ENCODE results near the gene ASB3.

- no peak for TF ChIP-seq CTCF (IDR thresholded peaks at IDR 0.05; ENCODE audit: low read depth, low read length, missing input control)
- TF ChIP-seq RAD21 (IDR thresholded peaks at IDR 0.05): no peak
- TF ChIP-seq REST (IDR thresholded peaks at IDR 0.05): no peak
- no peak for TF ChIP-seq MAX (IDR thresholded peaks at IDR 0.05)
These were observed 49.7 kb downstream of the ASB3 start for GRCh38 chr2:53737091-53737490.
